HG03135 (cell line): ENCODE results near the gene TXNL4A.
"Not testable (repeated sequence)": the region's sequence is repeated elsewhere in the genome, so short reads cannot be mapped to it uniquely, and the experiment has no call there.

Source experiments
- ATAC-seq: cut with Tn5 transposase; IDR thresholded peaks from one replicate; pipeline ENCODE4 v1.9.1; 2021; ENCODE audit warnings: mild to moderate bottlenecking, moderate library complexity; ENCODE audit not compliant: unreplicated experiment

TXNL4A gene

DNA sequence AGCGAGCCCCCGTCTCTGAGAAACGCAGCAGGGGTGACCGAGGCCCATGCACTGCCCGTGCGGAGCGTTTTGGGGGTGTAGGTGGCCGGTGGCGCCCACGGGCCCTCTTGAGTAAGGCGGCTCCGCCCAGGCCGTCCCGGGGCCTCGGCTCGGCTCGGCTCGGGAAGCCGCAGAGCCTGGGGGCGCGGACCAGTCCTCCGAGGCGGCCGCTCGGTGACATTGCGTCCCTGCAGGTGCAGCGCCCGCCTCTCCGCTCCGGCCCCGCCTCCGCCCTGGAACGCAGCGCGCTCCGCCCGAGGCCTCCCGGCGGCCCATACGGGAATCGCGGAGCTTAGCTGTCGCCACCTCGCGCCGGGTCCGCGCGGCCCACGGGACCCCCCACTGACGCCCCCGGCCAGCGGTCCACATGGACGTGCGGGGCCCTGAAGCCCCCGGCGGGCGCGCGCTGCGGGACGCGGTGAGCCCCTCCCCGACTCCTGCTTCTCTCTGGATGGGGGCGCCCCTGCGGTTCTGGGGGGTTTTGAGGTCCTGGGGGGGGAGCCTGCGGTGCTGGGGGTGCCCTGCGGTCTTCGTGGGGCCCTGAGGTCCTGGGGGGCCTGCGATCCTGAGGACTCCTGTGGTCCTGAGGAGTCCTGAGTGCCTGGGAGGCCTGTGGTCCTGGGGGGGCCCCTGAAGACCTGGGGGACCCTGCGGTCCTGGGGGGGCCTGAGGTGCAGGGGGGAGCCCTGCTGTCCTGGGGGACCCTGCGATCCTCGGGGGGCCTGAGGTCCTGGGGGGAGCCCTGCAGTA is 23.8 kb downstream of the TXNL4A start, which contains the start of gene HSBP1L1:
Gene HSBP1L1 (plus strand): TSS at position 314 of the 789 bp plus-strand sequence. CDS start 93 bp downstream, at position 407.
- ATAC-seq: peak; percentile 81

DNA sequence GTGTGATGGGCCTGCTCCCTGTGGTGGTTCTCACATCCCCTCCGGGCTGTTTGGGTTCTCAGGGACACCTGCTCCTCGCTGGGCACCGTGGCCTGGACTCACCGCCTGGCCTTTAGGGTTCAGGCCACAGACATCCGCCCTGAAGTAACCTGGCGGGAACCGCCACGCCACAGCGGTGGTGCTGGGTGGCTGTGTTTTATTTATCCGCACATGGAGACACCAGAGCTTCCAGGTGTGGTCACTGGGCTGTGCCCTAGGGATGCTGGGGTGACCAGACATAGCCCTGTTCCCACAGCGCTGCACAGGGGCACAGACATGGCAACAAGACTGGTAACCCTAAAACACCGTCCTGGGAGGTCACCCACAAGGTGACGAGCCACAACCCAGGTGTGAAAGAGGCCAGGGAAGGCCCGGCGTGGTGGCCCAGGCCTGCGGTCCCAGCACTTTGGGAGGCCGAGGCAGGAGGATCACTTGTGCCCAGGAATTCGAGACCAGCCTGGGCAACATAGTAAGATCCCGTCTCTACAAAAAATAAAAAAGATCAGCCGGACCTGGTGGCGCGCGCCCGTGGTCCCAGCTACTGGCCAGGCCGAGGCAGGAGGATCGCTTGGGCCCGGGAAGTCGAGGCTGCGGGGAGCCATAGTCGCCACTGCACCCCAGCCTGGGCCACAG is 24.6 kb downstream of the TXNL4A start:
- no peak for ATAC-seq

- ATAC-seq: no peak
Observed at GRCh38 chr18:79962835-79963657, 25.3 kb downstream of the TXNL4A start.

DNA sequence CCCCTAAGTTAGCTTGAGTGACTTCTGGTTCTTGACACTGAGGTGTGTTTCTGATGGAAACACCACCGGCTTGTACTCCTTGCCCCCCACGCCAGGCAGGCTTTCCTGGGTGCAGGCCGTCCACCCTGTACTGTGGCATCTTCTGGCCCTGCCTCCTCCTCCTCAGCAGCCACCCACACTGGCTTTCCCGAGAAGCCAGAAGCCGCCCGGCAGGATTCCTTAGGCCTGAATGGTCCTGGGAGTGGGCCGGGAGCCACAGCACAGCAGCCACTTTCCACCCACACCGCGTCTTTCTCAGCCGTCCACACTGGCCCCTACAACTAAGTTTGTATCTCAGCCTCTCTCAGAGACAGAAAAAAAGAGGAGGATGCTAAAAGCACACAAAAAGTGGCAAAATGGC is 26.1 kb downstream of the TXNL4A start:
- ATAC-seq: no peak

- ATAC-seq: no peak
Observed at GRCh38 chr18:79961527-79962291, 26.7 kb downstream of the TXNL4A start.

GRCh38 chr18:79960921-79961526 is 27.3 kb downstream of the TXNL4A start:
- no peak for ATAC-seq

DNA sequence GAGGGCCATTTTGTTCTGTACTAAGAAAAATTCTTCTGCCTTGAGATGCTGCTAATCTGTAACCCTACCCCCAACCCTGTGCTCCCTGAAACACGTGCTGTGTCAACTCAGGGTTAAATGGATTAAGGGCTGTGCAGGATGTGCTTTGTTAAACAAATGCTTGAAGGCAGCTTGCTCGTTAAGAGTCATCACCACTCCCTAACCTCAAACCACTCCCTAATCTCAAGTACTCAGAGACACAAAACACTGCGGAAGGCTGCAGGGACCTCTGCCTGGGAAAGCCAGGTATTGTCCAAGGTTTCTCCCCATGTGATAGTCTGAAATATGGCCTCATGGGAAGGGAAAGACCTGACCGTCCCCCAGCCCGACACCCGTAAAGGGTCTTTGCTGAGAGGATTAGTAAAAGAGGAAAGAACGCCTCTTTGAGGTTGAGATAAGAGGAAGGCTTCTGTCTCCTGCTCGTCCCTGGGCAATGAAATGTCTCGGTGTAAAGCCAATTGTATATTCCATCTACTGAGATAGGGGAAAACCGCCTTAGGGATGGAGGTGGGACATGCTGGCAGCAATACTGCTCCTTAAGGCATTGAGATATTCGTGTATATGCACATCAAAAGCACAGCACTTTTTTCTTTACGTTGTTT is 28.1 kb downstream of the TXNL4A start:
- not testable (repeated sequence) for ATAC-seq

GRCh38 chr18:79958981-79959380 is 29.4 kb downstream of the TXNL4A start:
- no peak for ATAC-seq

DNA sequence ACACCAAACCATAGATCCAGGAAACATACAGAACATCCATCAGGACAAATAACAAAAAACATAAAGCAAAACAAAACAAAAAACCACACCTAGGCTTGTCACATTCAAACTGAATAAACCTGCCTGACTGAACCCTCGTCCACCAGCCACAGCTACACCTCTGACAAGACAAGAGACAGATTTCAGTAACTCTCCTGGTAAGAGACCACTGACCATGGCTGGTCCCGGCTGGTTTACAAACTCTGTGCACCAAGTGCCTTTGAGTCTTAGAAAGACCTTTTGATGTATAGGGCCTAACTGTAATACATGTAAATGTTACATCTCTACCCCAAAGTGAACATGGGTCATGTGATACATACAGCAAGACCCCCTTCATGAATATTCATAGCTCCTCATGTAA is 32.1 kb downstream of the TXNL4A start:
- no peak for ATAC-seq

GRCh38 chr18:79955302-79956075 is 32.9 kb downstream of the TXNL4A start:
- no peak for ATAC-seq

DNA sequence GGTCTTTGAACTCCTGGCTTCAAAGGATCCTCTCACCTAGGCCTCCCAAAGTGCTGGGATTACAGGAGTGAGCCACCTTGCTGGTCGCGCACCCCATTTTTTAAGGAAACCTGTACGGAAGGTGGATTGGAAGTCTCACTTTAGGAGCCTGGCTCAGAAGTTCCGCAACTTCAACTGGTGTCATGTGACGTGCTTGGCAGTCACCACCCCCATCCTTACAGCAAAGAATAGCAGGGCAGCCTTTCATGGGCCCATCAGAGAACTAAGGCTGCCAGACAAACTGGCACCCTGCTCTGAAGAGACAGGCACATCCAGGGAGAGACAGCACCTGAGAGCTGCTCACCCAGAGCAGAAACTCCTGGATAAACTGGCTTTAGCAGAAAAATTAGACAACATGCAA is 33.6 kb downstream of the TXNL4A start:
- ATAC-seq: no peak

DNA sequence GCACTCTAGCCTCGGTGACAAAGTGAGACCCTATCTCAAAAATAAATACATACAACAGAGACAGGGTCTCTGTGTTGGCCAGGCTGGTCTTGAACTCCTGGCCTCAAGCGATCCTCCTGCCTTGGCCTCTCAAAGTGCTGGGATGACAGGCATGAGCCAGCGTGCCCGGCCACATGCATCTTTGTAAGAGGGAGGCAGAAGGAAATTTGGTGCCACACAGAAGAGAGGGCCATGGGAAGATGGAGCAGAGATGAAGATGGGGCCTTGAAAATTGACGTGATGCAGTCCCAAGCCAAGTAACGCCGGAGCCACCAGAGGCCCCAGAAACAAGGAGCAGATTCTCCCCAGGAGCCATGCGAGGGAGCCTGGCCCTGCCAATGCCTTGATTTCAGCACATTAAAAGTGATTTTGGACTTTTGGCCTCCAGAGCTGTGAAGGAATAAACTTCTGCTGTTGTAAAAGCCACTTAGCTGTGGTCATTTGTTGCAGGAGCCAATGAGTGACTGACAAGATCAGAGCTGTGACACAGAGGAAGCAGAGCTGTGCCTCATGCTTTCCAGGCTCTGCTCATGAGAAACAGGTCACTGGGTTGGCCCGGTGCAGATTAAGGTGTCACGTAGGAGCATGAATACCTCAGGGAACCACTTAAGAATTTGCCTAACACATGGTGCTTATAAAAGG is 34.3 kb downstream of the TXNL4A start:
- no peak for ATAC-seq

- no peak for ATAC-seq
Observed at GRCh38 chr18:79952996-79953559, 35.3 kb downstream of the TXNL4A start.

- ATAC-seq: no peak
Observed at GRCh38 chr18:79952456-79952995, 35.8 kb downstream of the TXNL4A start.

GRCh38 chr18:79951545-79952455 is 36.6 kb downstream of the TXNL4A start, which contains the start of gene SLC66A2:
TSS of gene SLC66A2 (minus strand) at chr18:79951653. CDS start at chr18:79950926, 727 bp downstream.
- peak; percentile 82 for ATAC-seq

DNA sequence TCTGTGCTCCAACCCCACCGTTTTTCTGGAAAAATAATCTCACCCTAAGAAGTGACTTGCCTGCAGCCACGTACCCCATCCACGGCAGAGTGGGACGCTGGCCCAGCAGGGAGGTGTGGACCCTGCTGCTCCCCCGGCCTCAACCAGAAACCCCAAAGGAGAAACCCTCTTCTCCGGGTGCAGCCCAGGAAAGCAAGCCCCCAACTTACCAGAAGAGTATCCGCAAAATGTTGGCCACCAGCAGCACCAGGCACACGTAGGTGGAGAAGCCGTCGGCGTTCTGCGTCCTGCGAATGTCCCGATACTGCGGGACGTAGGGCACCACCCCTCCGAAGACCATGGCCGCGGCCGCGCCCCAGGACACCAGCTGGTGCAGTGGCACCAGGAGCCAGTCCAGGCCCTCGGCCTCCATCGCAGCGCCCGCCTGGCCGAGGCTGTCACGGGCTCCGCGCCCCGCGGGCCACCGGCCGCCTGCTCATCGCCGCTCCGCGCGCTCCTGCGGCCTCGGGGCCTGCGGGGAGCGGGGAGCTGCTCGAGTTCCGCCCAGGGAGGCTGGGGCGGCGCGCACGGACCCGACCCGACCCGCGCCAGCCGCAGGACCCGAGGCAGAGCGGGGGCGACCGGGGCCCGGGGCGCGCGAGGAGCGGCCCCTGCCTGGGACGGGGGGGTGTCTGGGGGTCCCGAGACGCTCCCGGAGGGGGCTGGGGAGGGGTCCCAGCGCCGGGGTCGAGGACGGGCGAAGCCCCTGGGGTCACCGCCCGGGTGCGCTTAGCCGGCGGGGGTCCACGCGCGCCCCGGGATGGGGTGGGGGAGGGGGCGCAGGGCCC is 37.6 kb downstream of the TXNL4A start:
- ATAC-seq: peak; percentile 33
